Caco-2 (cell line): ENCODE measurements around the gene LRRC23. TPM values are rescaled to one million over a fixed set of nuclear protein-coding genes. Genes with fewer than 3 reads are reported as not detected.
"Not testable (repeated sequence)": the region's sequence is repeated elsewhere in the genome, so short reads cannot be mapped to it uniquely, and the experiment has no call there.

Source experiments
- BruUV-seq: library from RNA; stranded (reverse); fragments of 400-500 nt; replicated peaks from 2 replicates; lab custom pipeline; 2021; lab: Mats Ljungman, UMichigan
- CTCF ChIA-PET: fragments of 300-600 bp; sonication (Branson Sonifier 250); formaldehyde crosslinking; loops from one replicate; lab custom pipeline; 2022; ENCODE audit warnings: antibody characterized with exemption; lab: Charles Lee
- POLR2A ChIA-PET: fragments of 300-600 bp; sonication (Branson Sonifier 250); formaldehyde crosslinking; loops from one replicate; lab custom pipeline; 2022; ENCODE audit warnings: antibody characterized with exemption; lab: Charles Lee
- DNase-seq, 2 experiments: peaks; one replicate each; pipeline versions ENCODE4 v3.0.0 to v3.0.0-alpha.2; 2020 to 2022
- H3K27me3 ChIP-seq: replicated peaks from 2 replicates; pipeline ENCODE4 v1.6.0; 2011; ENCODE audit warnings: low read length; ENCODE audit not compliant: control insufficient read depth, insufficient read depth
- H3K36me3 ChIP-seq: 2 replicates; pipeline ENCODE4 v1.5.1; 2011; ENCODE audit warnings: low read length; ENCODE audit not compliant: control insufficient read depth, insufficient read depth
- H3K4me1 ChIP-seq: fragments of 250-450 bp; sonication (Bioruptor Pico); 2 replicates; pipeline ENCODE4 v1.5.1; 2020; ENCODE audit warnings: mild to moderate bottlenecking
- H3K4me3 ChIP-seq: 2 replicates; pipeline ENCODE4 v1.5.1; 2011; ENCODE audit warnings: low read depth, mild to moderate bottlenecking, control low read depth, low read length
- H3K9me3 ChIP-seq: fragments of 250-450 bp; sonication (Bioruptor Pico); 2 replicates; pipeline ENCODE4 v1.5.1; 2020; ENCODE audit warnings: mild to moderate bottlenecking, moderate library complexity
- H3K27ac Mint-ChIP-seq: one replicate; pipeline ENCODE4 v1.8.0; 2022; ENCODE audit warnings: mixed read lengths; ENCODE audit not compliant: unreplicated experiment
- H3K27me3 Mint-ChIP-seq: one replicate; pipeline ENCODE4 v1.8.0; 2022; ENCODE audit warnings: mixed read lengths; ENCODE audit not compliant: insufficient read depth, unreplicated experiment
- H3K36me3 Mint-ChIP-seq: one replicate; pipeline ENCODE4 v1.8.0; 2022; ENCODE audit warnings: mild to moderate bottlenecking, mixed read lengths; ENCODE audit not compliant: insufficient read depth, unreplicated experiment
- H3K4me1 Mint-ChIP-seq: one replicate; pipeline ENCODE4 v1.8.0; 2022; ENCODE audit warnings: low read depth, mixed read lengths; ENCODE audit not compliant: unreplicated experiment
- H3K4me3 Mint-ChIP-seq: one replicate; pipeline ENCODE4 v1.8.0; 2022; ENCODE audit warnings: mild to moderate bottlenecking, moderate library complexity, mixed read lengths; ENCODE audit not compliant: unreplicated experiment
- H3K9me3 Mint-ChIP-seq: one replicate; pipeline ENCODE4 v1.8.0; 2022; ENCODE audit warnings: mixed read lengths; ENCODE audit not compliant: unreplicated experiment
- intact Hi-C: fragments of 100-400 bp; cut with micrococcal nuclease; formaldehyde crosslinking; loops from one replicate; pipeline ENCODE4 v1.10.0; 2022; ENCODE audit not compliant: unreplicated experiment
- total RNA-seq: library from RNA; stranded (reverse); gene quantifications from 2 replicates; pipeline ENCODE4 v1.2.3, GENCODE V29; 2022
- TF ChIP-seq, protein P1 (sequence below), 2 experiments: fragments of 200-600 bp in 1 of 2; IDR thresholded peaks; 1 replicate in 1 of 2; 2 replicates in 1 of 2; pipeline versions ENCODE4 v1.5.1 to v1.8.0; 2011 to 2022; ENCODE audit warnings: antibody characterized with exemption in 1 of 2, control low read depth in 1 of 2, inconsistent platforms in 1 of 2, low read depth in 1 of 2, low read length in 1 of 2, mild to moderate bottlenecking in 1 of 2, moderate library complexity in 1 of 2; ENCODE audit not compliant: insufficient read depth in 1 of 2, severe bottlenecking in 1 of 2, unreplicated experiment in 1 of 2

LRRC23 gene
- total RNA-seq, 1 experiment from 2014 or later = 8.6 TPM

DNA sequence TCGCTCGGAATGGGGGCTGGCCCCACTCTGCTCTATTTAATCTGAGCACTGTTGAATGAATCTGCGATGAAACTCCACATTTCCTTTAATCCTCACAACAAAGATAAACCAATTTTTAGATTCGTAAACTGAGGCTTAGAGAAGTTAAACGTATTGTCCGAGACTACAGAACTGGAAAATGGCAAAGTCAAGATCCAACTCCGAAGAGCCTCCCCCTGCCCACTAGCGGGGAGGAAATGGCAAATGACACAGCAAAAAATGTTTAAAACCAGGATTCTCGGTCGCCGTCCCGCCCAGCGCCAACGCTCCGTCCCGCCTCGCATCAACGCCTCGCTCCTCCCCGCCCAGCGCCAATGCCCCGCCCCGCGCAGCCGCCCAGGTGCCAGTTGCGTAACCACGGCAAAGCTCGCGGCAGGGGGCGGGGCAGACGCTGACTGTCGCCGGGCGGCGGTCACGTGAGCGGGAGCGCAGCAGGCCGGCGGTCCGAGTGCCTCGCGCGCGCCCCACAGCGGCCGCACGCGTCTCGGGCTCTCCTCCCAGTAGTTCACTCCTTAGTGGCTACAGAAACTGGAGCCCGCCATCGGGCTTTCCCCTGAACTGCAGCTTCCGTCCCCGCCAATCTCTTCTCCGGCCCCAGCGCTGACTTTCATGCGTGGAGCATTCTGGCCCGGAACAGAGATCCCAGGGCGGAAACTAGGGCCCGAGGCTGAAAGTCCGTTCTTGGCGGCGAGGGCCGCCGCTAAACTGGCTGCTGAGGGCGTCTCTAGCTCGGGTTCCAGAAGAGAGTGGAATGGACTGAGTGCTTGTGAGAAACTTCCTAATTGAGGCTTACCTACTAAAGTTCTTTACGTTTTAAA, 13.6 kb upstream of the LRRC23 start:
- Mint-ChIP-seq H3K27ac (peak overlapping the region; percentile 96), H3K36me3 (peaks cover 47% of the 10 kb centered on the region), H3K27me3 (no peaks in the 10 kb centered on the region), H3K4me1 (peaks cover 5% of the 10 kb centered on the region), H3K4me3 (peak overlapping the region; percentile 80), H3K9me3 (no peaks in the 10 kb centered on the region)
- TF ChIP-seq, protein P1, sequence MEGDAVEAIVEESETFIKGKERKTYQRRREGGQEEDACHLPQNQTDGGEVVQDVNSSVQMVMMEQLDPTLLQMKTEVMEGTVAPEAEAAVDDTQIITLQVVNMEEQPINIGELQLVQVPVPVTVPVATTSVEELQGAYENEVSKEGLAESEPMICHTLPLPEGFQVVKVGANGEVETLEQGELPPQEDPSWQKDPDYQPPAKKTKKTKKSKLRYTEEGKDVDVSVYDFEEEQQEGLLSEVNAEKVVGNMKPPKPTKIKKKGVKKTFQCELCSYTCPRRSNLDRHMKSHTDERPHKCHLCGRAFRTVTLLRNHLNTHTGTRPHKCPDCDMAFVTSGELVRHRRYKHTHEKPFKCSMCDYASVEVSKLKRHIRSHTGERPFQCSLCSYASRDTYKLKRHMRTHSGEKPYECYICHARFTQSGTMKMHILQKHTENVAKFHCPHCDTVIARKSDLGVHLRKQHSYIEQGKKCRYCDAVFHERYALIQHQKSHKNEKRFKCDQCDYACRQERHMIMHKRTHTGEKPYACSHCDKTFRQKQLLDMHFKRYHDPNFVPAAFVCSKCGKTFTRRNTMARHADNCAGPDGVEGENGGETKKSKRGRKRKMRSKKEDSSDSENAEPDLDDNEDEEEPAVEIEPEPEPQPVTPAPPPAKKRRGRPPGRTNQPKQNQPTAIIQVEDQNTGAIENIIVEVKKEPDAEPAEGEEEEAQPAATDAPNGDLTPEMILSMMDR (IDR thresholded peaks at IDR 0.05; ENCODE audit: insufficient read depth in 1 of 2, low read depth in 1 of 2, low read length in 1 of 2, severe bottlenecking in 1 of 2, unreplicated experiment in 1 of 2) = peak; percentile 82 to 95
- ChIA-PET POLR2A (interaction anchor here (0.5 to 2.3 kb wide), 18 partner anchors 10 to 222 kb away, joined by 3 to 56 read pairs (median 5); partner anchors contain the start of genes C12orf57, CDCA3, ENO2 and LRRC23), CTCF (interaction anchor here (0.6 to 2.5 kb wide), 20 partner anchors 9 to 220 kb away, joined by 3 to 87 read pairs (median 7); partner anchors contain the start of genes C12orf57, CDCA3, COPS7A and ENO2)
- Histone ChIP-seq H3K27me3 (no peaks in the 10 kb centered on the region), H3K4me3 (peak overlapping the region; percentile 34), H3K9me3 (no peaks in the 10 kb centered on the region), H3K36me3 (no peaks in the 10 kb centered on the region), H3K4me1 (peaks cover 37% of the 10 kb centered on the region)
- DNase-seq = peak; percentile 98 to 100
- no TSS peak for BruUV-seq
- intact Hi-C loops = loop anchor here (1.0 kb wide), 5 partner anchors 13 to 72 kb away; partner anchors contain the start of genes CDCA3, LRRC23 and SPSB2

DNA sequence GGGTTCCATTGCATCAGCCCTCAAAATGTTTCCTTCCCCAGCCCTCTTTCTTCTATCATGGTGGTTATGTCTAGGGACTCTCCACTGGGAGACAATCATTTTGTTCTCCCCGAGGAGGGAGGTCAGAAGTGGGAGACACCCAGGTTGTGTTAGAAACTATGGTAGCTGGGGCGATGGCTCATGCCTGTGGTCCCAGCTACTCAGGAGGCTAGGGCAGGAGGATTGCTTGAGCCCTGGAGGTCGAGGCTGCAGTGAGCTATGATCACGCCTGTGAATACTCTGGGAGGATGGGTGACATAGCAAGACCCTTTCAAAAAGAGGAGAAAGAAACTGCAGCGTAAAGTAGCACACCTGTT, 13.0 kb upstream of the LRRC23 start:
- H3K4me3 Mint-ChIP-seq = peak overlapping the region; percentile 80
- BruUV-seq = TSS peak; percentile 81
- intact Hi-C loops = loop anchor here (1.0 kb wide), 5 partner anchors 13 to 72 kb away; partner anchors contain the start of genes CDCA3, LRRC23 and SPSB2

DNA sequence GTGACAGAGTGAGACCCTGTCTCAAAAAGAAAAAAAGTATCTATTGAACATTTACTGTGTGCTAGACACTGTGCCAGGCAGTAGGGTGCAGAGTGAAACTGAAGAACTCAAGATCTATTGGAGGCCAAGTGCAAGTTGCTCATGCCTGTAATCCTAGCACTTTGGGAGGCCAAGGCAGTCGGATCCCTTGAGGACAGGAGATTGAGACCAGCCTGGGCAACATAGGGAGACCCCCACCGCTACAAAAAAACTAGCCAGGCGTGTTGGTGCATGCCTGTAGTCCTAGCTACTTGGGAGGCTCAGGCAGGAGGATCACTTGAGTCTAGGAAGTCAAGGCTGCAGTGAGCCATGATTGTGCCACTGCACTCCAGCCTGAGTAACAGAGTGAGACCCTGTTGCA, 11.9 kb upstream of the LRRC23 start:
- H3K4me3 Mint-ChIP-seq = peak overlapping the region; percentile 80
- BruUV-seq, H3K27me3 Mint-ChIP-seq, H3K9me3 ChIP-seq, DNase-seq, H3K9me3 Mint-ChIP-seq, H3K36me3 ChIP-seq, H3K4me3 ChIP-seq, H3K4me1 Mint-ChIP-seq, intact Hi-C loops, H3K27ac Mint-ChIP-seq, H3K27me3 ChIP-seq: not testable (repeated sequence)
- ChIA-PET CTCF (interaction anchor here (1.8 to 2.5 kb wide), 5 partner anchors 20 to 54 kb away, joined by 6 to 87 read pairs (median 13); partner anchors contain the start of genes C12orf57, ENO2, RNU7-1 and SPSB2), POLR2A (interaction anchor here (0.9 to 2.3 kb wide), 2 partner anchors 24 to 52 kb away, joined by 4 to 20 read pairs; partner anchors contain the start of genes C12orf57 and RNU7-1)
- H3K4me1 ChIP-seq = peaks cover 25% of the 10 kb centered on the region
- peaks cover 38% of the 10 kb centered on the region for H3K36me3 Mint-ChIP-seq

More for the DNA sequence above, 13.0 kb upstream of the LRRC23 start:
- H3K36me3 ChIP-seq = no peaks in the 10 kb centered on the region
- peaks cover 41% of the 10 kb centered on the region for H3K36me3 Mint-ChIP-seq
- ChIA-PET CTCF (interaction anchor here (0.5 to 2.5 kb wide), 20 partner anchors 10 to 219 kb away, joined by 3 to 87 read pairs (median 7); partner anchors contain the start of genes C12orf57, CDCA3, COPS7A and ENO2), POLR2A (interaction anchor here (0.5 to 2.3 kb wide), 15 partner anchors 11 to 223 kb away, joined by 3 to 56 read pairs (median 5); partner anchors contain the start of genes C12orf57, CDCA3, ENO2 and RNU7-1)
- H3K4me3 ChIP-seq = peak overlapping the region; percentile 34
- no peaks in the 10 kb centered on the region for H3K27me3 Mint-ChIP-seq
- no peaks in the 10 kb centered on the region for H3K27me3 ChIP-seq
- no peaks in the 10 kb centered on the region for H3K9me3 ChIP-seq
- TF ChIP-seq, protein P1 (IDR thresholded peaks at IDR 0.05; ENCODE audit: insufficient read depth in 1 of 2, low read depth in 1 of 2, low read length in 1 of 2, severe bottlenecking in 1 of 2, unreplicated experiment in 1 of 2) = no peak
- no peak for DNase-seq
- H3K27ac Mint-ChIP-seq = peak overlapping the region; percentile 96
- H3K9me3 Mint-ChIP-seq = no peaks in the 10 kb centered on the region
- H3K4me1 Mint-ChIP-seq = no peaks in the 10 kb centered on the region
- peaks cover 36% of the 10 kb centered on the region for H3K4me1 ChIP-seq
